ENCODE data around the gene EPHA5. TPM values are rescaled to one million over a fixed set of nuclear protein-coding genes. Genes with fewer than 3 reads are reported as not detected.

EPHA5 gene
- total RNA-seq, 4 donors from 2014 or later = 2.9 to 5.0 (median 4.4) TPM

GRCh38 chr4:65566473-65566872 is 103.8 kb downstream of the EPHA5 start:
- H3K36me3 ChIP-seq = no peaks in the 10 kb centered on the region
- no peaks in the 10 kb centered on the region for H3K9me3 ChIP-seq
- no peaks in the 10 kb centered on the region for H3K4me1 ChIP-seq
- DNase-seq (ENCODE audit: low spot score in 2 of 2) = no peak
- WGBS, 2 donors = 54 to 62% methylated on average over 2 of the region's 2 CpGs
- H3K27me3 ChIP-seq = no peaks in the 10 kb centered on the region
- H3K27ac ChIP-seq = peak overlapping the region in 1 of 4 donors; percentile 1
- no peak overlapping the region for H3K4me3 ChIP-seq
- TF ChIP-seq POLR2A (IDR thresholded peaks at IDR 0.05) (no peak), EP300 (IDR thresholded peaks at IDR 0.05) (no peak), CTCF (IDR thresholded peaks at IDR 0.05) (no peak)

GRCh38 chr4:65561164-65561563 is 109.1 kb downstream of the EPHA5 start:
- TF ChIP-seq POLR2A (IDR thresholded peaks at IDR 0.05) (no peak), EP300 (IDR thresholded peaks at IDR 0.05) (no peak), CTCF (IDR thresholded peaks at IDR 0.05) (no peak)
- Histone ChIP-seq H3K9me3 (no peaks in the 10 kb centered on the region), H3K4me3 (no peak overlapping the region), H3K27ac (no peak overlapping the region), H3K27me3 (no peaks in the 10 kb centered on the region), H3K4me1 (no peaks in the 10 kb centered on the region), H3K36me3 (no peaks in the 10 kb centered on the region)
- no peak for DNase-seq (ENCODE audit: low spot score in 2 of 2)
- 33 to 38% methylated on average over 2 of the region's 2 CpGs for WGBS, 2 donors

- H3K27me3 ChIP-seq = no peaks in the 10 kb centered on the region
- no peak overlapping the region for H3K4me3 ChIP-seq
- no peak for DNase-seq (ENCODE audit: low spot score in 2 of 2)
- no peaks in the 10 kb centered on the region for H3K9me3 ChIP-seq
- H3K36me3 ChIP-seq = no peaks in the 10 kb centered on the region
- no peak overlapping the region for H3K27ac ChIP-seq
- no peaks in the 10 kb centered on the region for H3K4me1 ChIP-seq
- 54 to 64% methylated on average over 4 of the region's 4 CpGs for WGBS, 2 donors
- no peak for TF ChIP-seq POLR2A (IDR thresholded peaks at IDR 0.05)
- no peak for TF ChIP-seq EP300 (IDR thresholded peaks at IDR 0.05)
- no peak for TF ChIP-seq CTCF (IDR thresholded peaks at IDR 0.05)
Measured at GRCh38 chr4:65559270-65559669, 111.0 kb downstream of the EPHA5 start.

GRCh38 chr4:65552057-65552456 is 118.2 kb downstream of the EPHA5 start:
- TF ChIP-seq POLR2A (IDR thresholded peaks at IDR 0.05) = no peak
- TF ChIP-seq CTCF (IDR thresholded peaks at IDR 0.05) = no peak
- TF ChIP-seq EP300 (IDR thresholded peaks at IDR 0.05) = no peak
- Histone ChIP-seq H3K4me3 (no peak overlapping the region), H3K9me3 (no peaks in the 10 kb centered on the region), H3K36me3 (no peaks in the 10 kb centered on the region), H3K4me1 (no peaks in the 10 kb centered on the region), H3K27me3 (no peaks in the 10 kb centered on the region), H3K27ac (no peak overlapping the region)
- 86% methylated on average over 8 of the region's 8 CpGs for WGBS, 2 donors
- no peak for DNase-seq (ENCODE audit: low spot score in 2 of 2)

GRCh38 chr4:65550500-65550899 is 119.8 kb downstream of the EPHA5 start:
- Histone ChIP-seq H3K4me1 (no peaks in the 10 kb centered on the region), H3K27ac (no peak overlapping the region), H3K9me3 (no peaks in the 10 kb centered on the region), H3K36me3 (no peaks in the 10 kb centered on the region), H3K4me3 (no peak overlapping the region), H3K27me3 (no peaks in the 10 kb centered on the region)
- TF ChIP-seq EP300 (IDR thresholded peaks at IDR 0.05) (no peak), CTCF (IDR thresholded peaks at IDR 0.05) (no peak), POLR2A (IDR thresholded peaks at IDR 0.05) (no peak)
- no peak for DNase-seq (ENCODE audit: low spot score in 2 of 2)
- WGBS, 2 donors = 90 to 91% methylated on average over 11 of the region's 11 CpGs

Data from tibial nerve (tissue), 4 donors.